Gastrocnemius medialis (tissue), 4 donors: ENCODE measurements around the gene TPO. TPM values are rescaled to one million over a fixed set of nuclear protein-coding genes. Genes with fewer than 3 reads are reported as not detected.
A peak's percentile ranks its signal among the peaks of the same experiment; 100 is the strongest.

Experiments used
- ATAC-seq, 2 donors: fragments of 150-250 bp; one replicate each; pipeline ENCODE4 v1.9.1; 2016
- DNase-seq, 2 donors: peaks; one replicate each; pipeline ENCODE4 v3.0.0-alpha.2; 2019
- H3K27ac ChIP-seq, 4 donors: fragments of 200-600 bp; sonication (generic); 1 replicate in 1 of 4; 2 replicates in 3 of 4; pipeline ENCODE4 v1.5.1; 2016 to 2018; ENCODE audit warnings: mild to moderate bottlenecking in 2 of 4, moderate library complexity in 1 of 4
- H3K27me3 ChIP-seq, 3 donors: fragments of 200-600 bp; sonication (generic) in 2 of 3; 1 replicate in 1 of 3; 2 replicates in 2 of 3; pipeline versions ENCODE4 v1.5.1 to v1.6.0; 2016 to 2019; ENCODE audit warnings: mild to moderate bottlenecking in 1 of 3, moderate library complexity in 1 of 3
- H3K36me3 ChIP-seq, 2 donors: fragments of 200-600 bp; sonication (generic) in 1 of 2; one replicate each; pipeline ENCODE4 v1.5.1; 2017 to 2018
- H3K4me1 ChIP-seq, 2 donors: fragments of 200-600 bp; sonication (generic) in 1 of 2; one replicate each; pipeline ENCODE4 v1.5.1; 2016 to 2017; ENCODE audit warnings: mild to moderate bottlenecking in 2 of 2
- H3K4me3 ChIP-seq, 4 donors: fragments of 200-600 bp; sonication (generic) in 3 of 4; 1 replicate in 1 of 4; 2 replicates in 3 of 4; pipeline ENCODE4 v1.5.1; 2016 to 2019; ENCODE audit warnings: mild to moderate bottlenecking in 2 of 4
- H3K9me3 ChIP-seq, 3 donors: fragments of 200-600 bp; sonication (generic) in 2 of 3; 1 replicate in 1 of 3; 2 replicates in 2 of 3; pipeline ENCODE4 v1.5.1; 2016 to 2019
- POLR2A ChIP-seq, 2 donors: fragments of 450-650 bp; IDR thresholded peaks; one replicate each; pipeline ENCODE4 v1.6.1; 2017; ENCODE audit warnings: antibody characterized with exemption in 2 of 2, mild to moderate bottlenecking in 2 of 2, moderate library complexity in 2 of 2
- in situ Hi-C, 4 donors: fragments of 200-750 bp; cut with MboI; loops; one replicate each; pipeline versions ENCODE4 v1.15.0 to v1.8.0; 2017; ENCODE audit warnings: low sequenced_read_pairs in 4 of 4
- intact Hi-C: fragments of 100-400 bp; cut with DNase I; formaldehyde crosslinking; loops from one replicate; pipeline ENCODE4 v1.15.1; 2023; ENCODE audit warnings: low total_unique reads
- total RNA-seq, 4 donors: library from RNA; depleted of rRNA; stranded (reverse); fragments of >200 nt; gene quantifications; one replicate each; pipeline versions ENCODE4 v1.1.0 to v1.2.3, GENCODE V29; 2016
- TF ChIP-seq, protein P1 (sequence below), 5 experiments: fragments of 450-650 bp in 3 of 5; fragments of 200-600 bp in 2 of 5; sonication (generic) in 2 of 5; IDR thresholded peaks in 4 of 5; conservative IDR thresholded peaks in 1 of 5; 1 replicate in 4 of 5; 2 replicates in 1 of 5; pipeline ENCODE4 v1.5.1; 2016 to 2019; ENCODE audit warnings: antibody characterized with exemption in 5 of 5, mild to moderate bottlenecking in 3 of 5, moderate library complexity in 3 of 5

The TPO gene
- total RNA-seq, 4 donors from 2014 or later = 3.3 to 11.6 (median 5.3) TPM

- TF ChIP-seq POLR2A (IDR thresholded peaks at IDR 0.05) = no peak
- TF ChIP-seq, protein P1, sequence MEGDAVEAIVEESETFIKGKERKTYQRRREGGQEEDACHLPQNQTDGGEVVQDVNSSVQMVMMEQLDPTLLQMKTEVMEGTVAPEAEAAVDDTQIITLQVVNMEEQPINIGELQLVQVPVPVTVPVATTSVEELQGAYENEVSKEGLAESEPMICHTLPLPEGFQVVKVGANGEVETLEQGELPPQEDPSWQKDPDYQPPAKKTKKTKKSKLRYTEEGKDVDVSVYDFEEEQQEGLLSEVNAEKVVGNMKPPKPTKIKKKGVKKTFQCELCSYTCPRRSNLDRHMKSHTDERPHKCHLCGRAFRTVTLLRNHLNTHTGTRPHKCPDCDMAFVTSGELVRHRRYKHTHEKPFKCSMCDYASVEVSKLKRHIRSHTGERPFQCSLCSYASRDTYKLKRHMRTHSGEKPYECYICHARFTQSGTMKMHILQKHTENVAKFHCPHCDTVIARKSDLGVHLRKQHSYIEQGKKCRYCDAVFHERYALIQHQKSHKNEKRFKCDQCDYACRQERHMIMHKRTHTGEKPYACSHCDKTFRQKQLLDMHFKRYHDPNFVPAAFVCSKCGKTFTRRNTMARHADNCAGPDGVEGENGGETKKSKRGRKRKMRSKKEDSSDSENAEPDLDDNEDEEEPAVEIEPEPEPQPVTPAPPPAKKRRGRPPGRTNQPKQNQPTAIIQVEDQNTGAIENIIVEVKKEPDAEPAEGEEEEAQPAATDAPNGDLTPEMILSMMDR (IDR thresholded peaks at IDR 0.05 in 4 of 5, conservative IDR thresholded peaks at IDR 0.05 in 1 of 5) = no peak
- DNase-seq = no peak
- in situ Hi-C loops = no loop called here
- no peak for ATAC-seq
- H3K36me3 ChIP-seq = no peaks in the 10 kb centered on the region
- intact Hi-C loops = no loop called here
- H3K9me3 ChIP-seq = no peaks in the 10 kb centered on the region
- H3K27ac ChIP-seq = no peak overlapping the region
- peaks cover 4 to 13% (median 11%) of the 10 kb centered on the region in 3 donors for H3K27me3 ChIP-seq
- H3K4me1 ChIP-seq = peaks cover 0 to 13% of the 10 kb centered on the region in 2 donors
- H3K4me3 ChIP-seq = no peak overlapping the region
Measured at GRCh38 chr2:1588978-1589621, 175.8 kb downstream of the TPO start.

- Histone ChIP-seq H3K4me3 (no peak overlapping the region), H3K36me3 (no peaks in the 10 kb centered on the region), H3K9me3 (no peaks in the 10 kb centered on the region), H3K4me1 (peaks cover 0 to 13% of the 10 kb centered on the region in 2 donors), H3K27ac (no peak overlapping the region), H3K27me3 (peaks cover 4 to 13% (median 11%) of the 10 kb centered on the region in 3 donors)
- in situ Hi-C loops = no loop called here
- intact Hi-C loops = loop anchor here (5.0 kb wide), 1 partner anchor 226 kb away; no protein-coding TSS in a partner anchor
- TF ChIP-seq, protein P1 (IDR thresholded peaks at IDR 0.05 in 4 of 5, conservative IDR thresholded peaks at IDR 0.05 in 1 of 5) = no peak
- TF ChIP-seq POLR2A (IDR thresholded peaks at IDR 0.05) = no peak
- DNase-seq (no peak), ATAC-seq (peak in 1 of 2 donors; percentile 18)
Measured at GRCh38 chr2:1590596-1591460, 177.6 kb downstream of the TPO start.

DNA sequence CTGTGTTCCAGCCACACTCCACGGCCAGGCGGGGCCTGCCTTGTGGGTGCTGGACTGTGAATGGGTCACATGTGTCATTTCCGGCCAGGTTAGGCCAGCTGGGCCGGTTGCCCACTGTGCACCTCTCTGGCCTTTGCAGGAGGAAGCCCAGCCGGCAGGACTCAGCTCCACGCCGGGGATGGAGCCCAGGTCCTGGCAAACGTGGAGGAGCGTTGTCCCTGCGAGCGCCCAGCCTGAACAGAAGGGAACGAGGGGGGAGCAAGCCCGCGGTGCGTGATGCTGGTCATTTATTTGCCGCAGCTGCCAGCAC lies 178.2 kb downstream of the TPO start:
- ATAC-seq = peak in 1 of 2 donors; percentile 33
- in situ Hi-C loops = no loop called here

More for the DNA sequence above, 178.2 kb downstream of the TPO start:
- peaks cover 4 to 13% (median 11%) of the 10 kb centered on the region in 3 donors for H3K27me3 ChIP-seq
- TF ChIP-seq POLR2A (IDR thresholded peaks at IDR 0.05) = no peak
- TF ChIP-seq, protein P1 (IDR thresholded peaks at IDR 0.05 in 4 of 5, conservative IDR thresholded peaks at IDR 0.05 in 1 of 5) = no peak
- H3K36me3 ChIP-seq = no peaks in the 10 kb centered on the region
- no peaks in the 10 kb centered on the region for H3K9me3 ChIP-seq
- H3K4me1 ChIP-seq = peaks cover 0 to 13% of the 10 kb centered on the region in 2 donors
- DNase-seq = no peak
- intact Hi-C loops = loop anchor here (5.0 kb wide), 1 partner anchor 226 kb away; no protein-coding TSS in a partner anchor
- H3K4me3 ChIP-seq = peak overlapping the region in 1 of 4 donors; percentile 1
- no peak overlapping the region for H3K27ac ChIP-seq
